Spleen (tissue), 7 donors: ENCODE measurements around the gene GNAO1.

Experiments
- CTCF ChIP-seq, 11 experiments: fragments of 200-600 bp in 7 of 11; fragments of 450-650 bp in 4 of 11; sonication (generic) in 4 of 11; IDR thresholded peaks in 8 of 11; conservative IDR thresholded peaks in 3 of 11; 1 replicate in 7 of 11; 2 replicates in 4 of 11; pipeline versions ENCODE4 v1.4.0 to v1.8.0; 2016 to 2021; ENCODE audit warnings: antibody characterized with exemption in 11 of 11, inconsistent platforms in 4 of 11, mild to moderate bottlenecking in 1 of 11
- POLR2A ChIP-seq, 3 donors: fragments of 450-650 bp; IDR thresholded peaks; one replicate each; pipeline ENCODE4 v1.5.1; 2017; ENCODE audit warnings: antibody characterized with exemption in 3 of 3, mild to moderate bottlenecking in 1 of 3
- POLR2AphosphoS5 ChIP-seq, 3 donors: sonication (generic); formaldehyde crosslinking; IDR thresholded peaks; one replicate each; pipeline ENCODE4 v1.5.1; 2017; ENCODE audit warnings: antibody characterized with exemption in 3 of 3
- donor health status: DM: no; HTN: no; CAD: no; lungs with moderate emphysema.
- donor health status: DM: no; HTN: no; CAD: no.
- donor health status: DM: no; HTN: no; CAD: no.

GRCh38 chr16:56399486-56399885, 208.2 kb downstream of the GNAO1 start:
- TF ChIP-seq CTCF (IDR thresholded peaks at IDR 0.05 in 8 of 11, conservative IDR thresholded peaks at IDR 0.05 in 3 of 11): no peak
- TF ChIP-seq POLR2A (IDR thresholded peaks at IDR 0.05): no peak
- TF ChIP-seq POLR2AphosphoS5 (IDR thresholded peaks at IDR 0.05): no peak
